ENCODE data around the gene CHRM5. TPM values are rescaled to one million over a fixed set of nuclear protein-coding genes. Genes with fewer than 3 reads are reported as not detected.
A peak's percentile ranks its signal among the peaks of the same experiment; 100 is the strongest.

The CHRM5 gene
- total RNA-seq, 6 donors from 2014 or later = 0.11 to 0.15 TPM; not detected in 4

DNA sequence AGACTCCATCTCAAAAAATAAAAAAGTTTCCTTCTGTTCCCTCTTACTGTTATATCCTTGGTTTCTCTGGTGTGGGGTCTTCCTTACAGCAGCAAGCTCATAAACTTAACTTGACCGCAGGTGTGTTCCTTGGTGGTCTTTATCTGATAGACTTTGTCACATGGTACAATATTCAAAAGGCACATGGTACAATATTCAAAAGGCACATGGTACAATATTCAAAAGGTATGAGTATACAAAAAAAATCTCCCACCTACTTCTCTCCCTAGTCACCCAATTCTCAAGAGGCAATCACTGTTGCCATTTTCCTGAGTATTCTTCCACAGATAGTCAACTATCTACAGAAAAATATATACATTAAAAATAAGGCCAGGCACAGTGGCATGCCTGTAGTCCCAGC, 138.1 kb downstream of the CHRM5 start:
- ATAC-seq (ENCODE audit: low FRiP score in 2 of 2) = no peak

DNA sequence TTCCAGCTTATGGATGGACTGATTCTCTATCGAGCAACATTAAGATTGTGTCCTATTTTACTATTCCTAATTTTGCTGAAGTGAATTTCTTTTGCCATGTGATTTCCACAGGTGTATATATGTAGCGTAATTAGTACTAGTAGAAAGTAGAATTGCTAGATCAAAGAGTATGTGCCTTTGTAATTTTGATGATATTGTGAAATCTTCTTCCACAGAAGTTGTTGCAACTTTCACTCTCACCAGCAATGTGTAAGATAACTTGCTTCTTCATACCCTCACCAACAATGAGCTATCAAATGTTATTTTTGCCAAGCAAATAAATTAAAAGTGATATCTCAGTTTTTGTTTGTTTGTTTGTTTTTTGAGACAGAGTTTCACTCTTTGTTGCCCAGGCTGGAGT, 139.0 kb downstream of the CHRM5 start:
- DNase-seq (no peak), ATAC-seq (ENCODE audit: low FRiP score in 2 of 2) (no peak)
- Histone ChIP-seq H3K9me3 (no peaks in the 10 kb centered on the region), H3K27me3 (no peaks in the 10 kb centered on the region), H3K27ac (no peak overlapping the region), H3K4me3 (no peak overlapping the region), H3K36me3 (no peaks in the 10 kb centered on the region), H3K4me1 (peaks cover 4 to 6% (median 5%) of the 10 kb centered on the region in 4 donors)
- 87 to 95% methylated on average over 2 of the region's 2 CpGs for WGBS, 2 donors
- no peak for TF ChIP-seq POLR2AphosphoS5 (IDR thresholded peaks at IDR 0.05)
- TF ChIP-seq EP300 (IDR thresholded peaks at IDR 0.05) = no peak
- TF ChIP-seq POLR2A (IDR thresholded peaks at IDR 0.05) = no peak
- TF ChIP-seq, protein P1, sequence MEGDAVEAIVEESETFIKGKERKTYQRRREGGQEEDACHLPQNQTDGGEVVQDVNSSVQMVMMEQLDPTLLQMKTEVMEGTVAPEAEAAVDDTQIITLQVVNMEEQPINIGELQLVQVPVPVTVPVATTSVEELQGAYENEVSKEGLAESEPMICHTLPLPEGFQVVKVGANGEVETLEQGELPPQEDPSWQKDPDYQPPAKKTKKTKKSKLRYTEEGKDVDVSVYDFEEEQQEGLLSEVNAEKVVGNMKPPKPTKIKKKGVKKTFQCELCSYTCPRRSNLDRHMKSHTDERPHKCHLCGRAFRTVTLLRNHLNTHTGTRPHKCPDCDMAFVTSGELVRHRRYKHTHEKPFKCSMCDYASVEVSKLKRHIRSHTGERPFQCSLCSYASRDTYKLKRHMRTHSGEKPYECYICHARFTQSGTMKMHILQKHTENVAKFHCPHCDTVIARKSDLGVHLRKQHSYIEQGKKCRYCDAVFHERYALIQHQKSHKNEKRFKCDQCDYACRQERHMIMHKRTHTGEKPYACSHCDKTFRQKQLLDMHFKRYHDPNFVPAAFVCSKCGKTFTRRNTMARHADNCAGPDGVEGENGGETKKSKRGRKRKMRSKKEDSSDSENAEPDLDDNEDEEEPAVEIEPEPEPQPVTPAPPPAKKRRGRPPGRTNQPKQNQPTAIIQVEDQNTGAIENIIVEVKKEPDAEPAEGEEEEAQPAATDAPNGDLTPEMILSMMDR (IDR thresholded peaks at IDR 0.05) = no peak

More for the DNA sequence above, 138.1 kb downstream of the CHRM5 start:
- TF ChIP-seq, protein P1 (IDR thresholded peaks at IDR 0.05) = no peak
- TF ChIP-seq POLR2AphosphoS5 (IDR thresholded peaks at IDR 0.05) = no peak
- TF ChIP-seq POLR2A (IDR thresholded peaks at IDR 0.05) = no peak
- no peak for TF ChIP-seq EP300 (IDR thresholded peaks at IDR 0.05)
- Histone ChIP-seq H3K36me3 (no peaks in the 10 kb centered on the region), H3K9me3 (no peaks in the 10 kb centered on the region), H3K27ac (no peak overlapping the region), H3K27me3 (no peaks in the 10 kb centered on the region), H3K4me1 (peaks cover 4 to 6% (median 6%) of the 10 kb centered on the region in 4 donors), H3K4me3 (no peak overlapping the region)
- WGBS, 2 donors = 85 to 94% methylated on average over 1 of the region's 1 CpG
- no peak for DNase-seq

DNA sequence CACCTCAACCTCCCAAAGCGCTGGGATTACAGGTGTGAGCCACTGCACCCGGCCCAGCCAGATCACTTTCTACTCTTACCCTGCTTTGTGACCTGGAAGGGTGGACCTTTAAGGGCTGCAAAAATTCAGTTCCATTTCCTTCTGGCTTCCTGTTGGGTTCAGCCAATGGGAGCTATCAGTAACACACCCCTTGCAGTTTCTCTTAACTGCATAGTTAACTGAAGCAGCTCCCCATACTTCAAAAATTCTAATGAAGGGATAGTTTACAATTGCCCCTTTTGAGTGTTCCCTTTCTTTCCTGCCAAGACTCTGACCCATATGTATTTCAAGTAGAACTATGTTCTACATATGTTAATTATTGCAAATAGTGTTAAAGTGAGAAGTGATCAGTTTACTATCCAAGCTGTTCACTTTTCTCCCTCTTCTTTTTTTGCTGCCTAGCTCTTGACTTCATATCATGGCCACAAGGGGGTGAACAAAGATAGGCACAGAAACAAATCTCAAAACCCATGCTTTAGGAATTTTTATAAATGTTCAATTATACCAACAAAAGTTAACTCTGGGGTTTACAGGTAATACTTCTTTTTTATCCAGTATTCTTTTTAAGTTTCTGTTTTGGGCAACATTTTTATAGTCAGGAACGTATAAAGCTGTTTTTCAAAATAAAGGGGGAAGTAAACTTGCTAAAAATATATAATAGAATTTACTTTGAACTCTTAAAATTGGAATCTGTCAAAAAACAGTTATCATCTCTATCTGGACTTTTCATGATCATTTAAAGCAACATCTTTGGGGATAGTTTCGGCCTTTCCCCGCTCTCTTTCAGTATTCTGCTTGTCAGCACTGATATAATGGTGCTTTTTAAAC, 141.7 kb downstream of the CHRM5 start:
- Histone ChIP-seq H3K27me3 (no peaks in the 10 kb centered on the region), H3K36me3 (no peaks in the 10 kb centered on the region), H3K9me3 (no peaks in the 10 kb centered on the region), H3K27ac (no peak overlapping the region), H3K4me1 (no peaks in the 10 kb centered on the region), H3K4me3 (no peak overlapping the region)
- DNase-seq (no peak), ATAC-seq (ENCODE audit: low FRiP score in 2 of 2) (no peak)
- TF ChIP-seq, protein P1 (IDR thresholded peaks at IDR 0.05) = peak in 4 of 6 experiments; percentile 20 to 42 (median 32)
- TF ChIP-seq POLR2AphosphoS5 (IDR thresholded peaks at IDR 0.05) = no peak
- 69 to 76% methylated on average over 5 of the region's 5 CpGs for WGBS, 2 donors

DNA sequence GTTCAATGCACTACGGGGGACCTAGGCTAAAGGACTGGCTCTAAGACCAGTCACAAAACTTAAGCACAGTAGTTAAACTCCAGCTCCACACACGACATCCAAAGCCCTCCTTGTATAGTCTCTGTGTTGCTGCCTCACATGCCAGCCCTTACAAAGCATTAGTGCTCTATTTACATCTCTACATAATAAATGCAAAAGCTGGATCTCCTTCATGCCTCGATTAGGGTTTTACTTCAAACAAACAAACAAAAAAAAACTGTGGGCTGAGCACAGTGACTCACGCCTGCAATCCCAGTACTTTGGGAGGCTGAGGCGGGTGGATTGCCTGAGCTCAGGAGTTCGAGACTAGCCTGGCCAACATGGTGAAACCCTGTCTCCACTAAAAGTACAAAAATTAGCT, 143.2 kb downstream of the CHRM5 start:
- Histone ChIP-seq H3K9me3 (no peaks in the 10 kb centered on the region), H3K27me3 (no peaks in the 10 kb centered on the region), H3K36me3 (no peaks in the 10 kb centered on the region), H3K27ac (no peak overlapping the region), H3K4me1 (no peaks in the 10 kb centered on the region), H3K4me3 (no peak overlapping the region)
- 71 to 77% methylated on average over 6 of the region's 6 CpGs for WGBS, 2 donors
- ATAC-seq (ENCODE audit: low FRiP score in 2 of 2) (no peak), DNase-seq (no peak)
- TF ChIP-seq, protein P1 (IDR thresholded peaks at IDR 0.05) = no peak
- TF ChIP-seq EP300 (IDR thresholded peaks at IDR 0.05) (no peak), POLR2AphosphoS5 (IDR thresholded peaks at IDR 0.05) (no peak), POLR2A (IDR thresholded peaks at IDR 0.05) (no peak)

DNA sequence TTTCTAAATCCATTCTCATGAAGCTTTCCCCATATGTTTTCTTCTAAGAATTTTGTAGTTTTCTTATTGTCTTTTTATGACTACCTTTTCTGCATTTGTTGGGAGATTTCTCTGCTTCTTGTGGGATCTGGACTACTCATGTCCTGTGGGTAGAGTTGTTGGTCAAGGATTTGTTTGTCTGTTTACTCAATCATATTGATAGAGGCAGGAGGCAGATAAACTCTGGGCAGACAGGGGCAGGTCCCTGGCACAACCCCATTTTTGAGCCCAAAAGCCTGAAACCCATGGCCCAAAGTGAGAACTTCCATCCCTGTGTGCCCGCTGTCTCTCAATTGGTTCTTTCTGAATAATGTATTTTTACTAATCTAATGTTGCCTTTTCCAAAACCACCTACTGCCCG, 145.9 kb downstream of the CHRM5 start:
- Histone ChIP-seq H3K36me3 (no peaks in the 10 kb centered on the region), H3K27me3 (no peaks in the 10 kb centered on the region), H3K9me3 (no peaks in the 10 kb centered on the region), H3K4me1 (no peaks in the 10 kb centered on the region), H3K4me3 (no peak overlapping the region), H3K27ac (no peak overlapping the region)
- DNase-seq (no peak), ATAC-seq (ENCODE audit: low FRiP score in 2 of 2) (no peak)
- TF ChIP-seq, protein P1 (IDR thresholded peaks at IDR 0.05) = no peak
- no peak for TF ChIP-seq EP300 (IDR thresholded peaks at IDR 0.05)
- TF ChIP-seq POLR2AphosphoS5 (IDR thresholded peaks at IDR 0.05) = no peak
- TF ChIP-seq POLR2A (IDR thresholded peaks at IDR 0.05) = no peak
- 73 to 75% methylated on average over 2 of the region's 2 CpGs for WGBS, 2 donors
